HG02840 (cell line): Measurements from ENCODE around the gene DNAJC5.
"Not testable (repeated sequence)": the region's sequence is repeated elsewhere in the genome, so short reads cannot be mapped to it uniquely, and the experiment has no call there.

Experiments used
- ATAC-seq: cut with Tn5 transposase; IDR thresholded peaks from one replicate; pipeline ENCODE4 v1.9.1; 2021; ENCODE audit warnings: mild to moderate bottlenecking, moderate library complexity, moderate number of reproducible peaks; ENCODE audit not compliant: unreplicated experiment, low FRiP score

The DNAJC5 gene

DNA sequence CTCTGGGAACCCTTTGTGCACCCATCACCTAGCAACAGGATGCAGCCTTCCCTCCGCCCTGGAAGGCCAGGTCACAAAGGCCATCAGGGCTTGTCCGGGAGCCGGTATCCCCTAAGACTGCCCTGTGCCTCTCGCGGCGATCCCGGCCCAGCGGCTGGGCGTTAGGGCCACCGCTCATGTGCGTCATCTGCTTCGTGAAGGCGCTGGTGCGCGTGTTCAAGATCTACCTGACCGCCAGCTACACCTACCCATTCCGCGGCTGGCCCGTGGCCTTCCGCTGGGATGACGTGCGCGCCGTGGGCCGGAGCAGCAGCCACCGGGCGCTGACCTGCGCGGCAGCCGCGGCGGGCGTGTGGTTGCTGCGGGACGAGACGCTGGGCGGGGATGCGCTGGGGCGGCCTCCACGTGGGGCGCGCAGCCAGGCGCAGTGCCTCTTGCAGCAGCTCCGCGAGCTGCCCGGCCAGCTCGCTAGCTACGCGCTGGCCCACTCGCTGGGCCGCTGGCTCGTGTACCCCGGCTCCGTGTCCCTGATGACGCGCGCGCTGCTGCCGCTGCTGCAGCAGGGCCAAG, 33.5 kb upstream of the DNAJC5 start, which contains the start of gene ABHD16B:
ABHD16B (plus strand) TSS at position 134 of the 570 bp plus-strand sequence; CDS start at position 177, 43 bp downstream.
- ATAC-seq, result no peak

DNA sequence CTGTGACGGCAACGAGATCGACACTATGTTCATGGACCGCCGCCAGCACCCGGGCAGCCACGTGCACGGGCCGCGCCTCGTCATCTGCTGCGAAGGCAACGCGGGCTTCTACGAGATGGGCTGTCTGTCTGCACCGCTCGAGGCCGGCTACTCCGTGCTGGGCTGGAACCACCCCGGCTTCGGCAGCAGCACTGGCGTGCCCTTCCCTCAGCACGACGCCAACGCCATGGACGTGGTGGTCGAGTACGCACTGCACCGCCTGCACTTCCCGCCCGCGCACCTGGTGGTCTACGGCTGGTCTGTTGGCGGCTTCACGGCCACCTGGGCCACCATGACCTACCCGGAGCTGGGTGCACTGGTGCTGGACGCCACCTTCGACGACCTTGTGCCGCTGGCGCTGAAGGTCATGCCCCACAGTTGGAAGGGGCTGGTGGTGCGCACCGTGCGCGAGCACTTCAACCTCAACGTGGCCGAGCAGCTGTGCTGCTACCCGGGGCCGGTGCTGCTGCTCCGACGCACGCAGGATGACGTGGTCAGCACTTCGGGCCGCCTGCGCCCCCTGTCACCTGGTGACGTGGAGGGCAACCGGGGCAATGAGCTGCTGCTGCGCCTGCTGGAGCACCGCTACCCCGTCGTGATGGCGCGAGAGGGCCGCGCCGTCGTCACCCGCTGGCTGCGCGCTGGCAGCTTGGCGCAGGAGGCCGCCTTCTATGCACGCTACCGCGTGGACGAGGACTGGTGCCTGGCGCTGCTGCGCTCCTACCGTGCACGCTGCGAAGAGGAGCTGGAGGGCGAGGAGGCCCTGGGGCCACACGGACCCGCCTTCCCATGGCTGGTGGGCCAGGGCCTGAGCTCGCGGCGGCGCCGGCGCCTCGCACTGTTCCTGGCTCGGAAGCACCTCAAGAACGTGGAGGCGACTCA, 32.7 kb upstream of the DNAJC5 start:
- ATAC-seq, result no peak

DNA sequence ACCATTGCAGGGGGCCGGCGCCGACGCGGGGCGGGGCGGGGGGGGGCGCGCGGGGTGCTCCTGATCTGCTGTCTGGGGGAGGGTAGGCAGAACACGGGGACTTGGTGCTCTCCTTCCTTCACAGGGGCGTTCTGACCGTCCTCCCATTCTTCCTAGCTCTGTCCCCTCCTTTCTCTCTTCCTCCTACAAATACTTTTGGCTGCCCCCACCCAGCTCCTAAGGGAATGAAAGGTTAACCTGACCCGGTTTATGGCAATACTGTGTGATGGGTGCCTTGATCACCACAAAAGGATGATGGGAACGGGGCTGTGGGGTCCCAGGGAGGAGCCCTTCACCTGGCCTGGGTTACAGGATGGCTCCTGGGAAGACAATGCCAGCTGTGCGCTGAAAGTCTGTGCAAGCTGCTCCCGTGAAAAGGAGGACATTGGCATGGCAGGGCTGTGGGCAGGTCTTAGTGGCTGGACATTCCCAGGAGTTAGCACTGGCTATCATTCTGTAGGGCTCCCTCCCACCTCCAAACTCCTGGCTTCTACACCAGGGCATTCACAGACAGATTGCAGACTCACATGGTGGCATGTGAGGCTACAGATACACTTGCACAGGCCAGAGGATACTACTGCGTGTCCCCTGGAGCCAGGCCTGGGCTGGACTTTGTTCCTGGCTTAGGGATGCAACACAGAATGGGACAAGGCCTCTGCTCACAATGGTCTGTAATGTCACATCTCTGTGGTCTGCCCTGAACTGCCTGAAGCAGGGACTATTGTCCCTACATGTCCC, 31.7 kb upstream of the DNAJC5 start:
- ATAC-seq, result no peak

DNA sequence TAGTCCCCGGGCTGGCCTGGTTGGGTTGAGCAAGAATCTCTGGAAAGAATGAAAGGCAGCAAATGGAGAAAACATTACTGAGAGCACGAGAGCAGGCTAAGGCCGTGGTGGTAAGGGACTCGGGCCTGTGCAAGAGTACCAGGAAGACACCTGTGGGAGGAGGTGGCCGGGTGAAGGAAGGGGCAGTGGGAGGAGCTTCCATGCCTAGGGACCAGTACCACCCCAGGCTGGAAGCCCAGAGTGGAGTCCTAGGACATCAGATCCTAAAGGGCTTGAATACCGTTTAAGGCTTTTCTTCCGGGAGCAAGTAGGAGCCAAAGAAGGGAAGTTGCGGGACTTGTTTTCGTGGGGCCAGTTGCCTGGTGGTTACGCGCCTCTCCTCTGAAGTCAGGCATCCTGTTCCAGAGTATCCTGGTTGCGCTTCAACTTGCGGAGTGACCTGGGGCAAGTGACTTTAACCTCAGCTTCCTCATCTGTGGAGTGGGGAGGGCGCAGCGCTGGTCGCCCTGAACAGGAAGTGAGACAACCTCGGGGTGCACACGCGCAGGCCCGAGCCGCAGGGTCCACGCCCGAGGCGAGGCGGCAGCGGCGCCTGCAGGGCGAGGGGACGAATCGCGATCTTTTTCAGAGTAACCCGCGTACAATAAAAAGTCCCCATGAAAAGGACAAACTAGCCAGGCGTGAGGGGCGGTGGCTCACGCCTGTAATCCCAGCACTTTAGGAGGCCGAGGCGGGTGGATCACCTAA, 31.0 kb upstream of the DNAJC5 start:
- peak; percentile 49 for ATAC-seq

DNA sequence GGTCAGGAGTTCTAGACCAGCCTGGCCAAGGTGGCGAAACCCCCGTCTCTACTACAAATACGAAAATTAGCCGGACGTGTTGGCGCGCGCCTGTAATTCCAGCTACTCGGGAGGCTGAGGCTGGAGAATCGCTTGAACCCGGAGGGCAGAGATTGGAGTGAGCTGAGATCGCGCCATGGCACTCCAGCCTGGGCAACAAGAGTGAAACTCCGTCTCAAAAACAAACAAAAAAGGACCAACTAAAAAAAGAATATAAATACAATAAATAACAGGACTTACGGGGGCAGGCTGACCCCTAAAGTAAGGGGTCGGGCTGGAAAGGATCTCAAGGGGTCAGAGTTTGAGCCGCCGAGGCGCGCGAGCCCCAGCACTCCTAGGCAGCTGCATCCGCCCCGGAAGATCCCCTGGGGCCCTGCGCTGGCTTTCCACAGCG, 30.4 kb upstream of the DNAJC5 start:
- ATAC-seq, result peak; percentile 1

DNA sequence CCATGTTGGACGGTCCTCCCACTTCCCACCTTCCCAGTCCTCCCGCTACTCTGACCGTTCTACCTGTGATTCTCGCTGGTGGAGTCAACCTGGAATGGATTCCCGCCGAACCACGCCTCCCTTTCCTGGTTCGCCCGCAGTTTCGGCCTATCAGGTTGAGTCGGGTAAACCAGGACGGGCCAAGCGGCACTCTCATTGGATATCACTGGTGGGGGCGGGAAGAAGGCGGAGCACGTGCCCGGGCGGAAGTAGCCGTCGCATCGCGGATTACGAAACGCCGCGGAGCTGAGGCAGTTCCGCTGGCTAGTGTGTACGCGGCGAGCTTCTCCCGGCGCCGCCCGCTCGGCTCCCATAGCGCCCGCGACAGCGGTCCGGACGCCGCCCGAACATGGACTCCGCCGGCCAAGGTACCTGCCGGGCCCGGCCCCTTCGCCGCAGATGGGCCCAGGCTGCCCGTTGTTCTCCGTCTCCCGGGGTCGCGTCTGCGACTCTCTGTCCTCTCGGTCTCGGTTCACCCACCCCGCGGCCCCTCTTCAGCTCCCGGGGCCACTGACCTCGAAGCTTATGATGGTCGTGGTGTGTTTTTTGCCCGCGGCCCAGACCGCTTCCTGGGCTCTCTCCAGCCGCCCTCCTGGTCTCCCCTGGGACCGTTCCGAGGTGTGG, 29.8 kb upstream of the DNAJC5 start, which contains the start of gene TPD52L2:
TPD52L2 (plus strand) TSS at position 293 of the 663 bp plus-strand sequence; CDS start at position 389, 96 bp downstream.
- ATAC-seq, result peak; percentile 75

DNA sequence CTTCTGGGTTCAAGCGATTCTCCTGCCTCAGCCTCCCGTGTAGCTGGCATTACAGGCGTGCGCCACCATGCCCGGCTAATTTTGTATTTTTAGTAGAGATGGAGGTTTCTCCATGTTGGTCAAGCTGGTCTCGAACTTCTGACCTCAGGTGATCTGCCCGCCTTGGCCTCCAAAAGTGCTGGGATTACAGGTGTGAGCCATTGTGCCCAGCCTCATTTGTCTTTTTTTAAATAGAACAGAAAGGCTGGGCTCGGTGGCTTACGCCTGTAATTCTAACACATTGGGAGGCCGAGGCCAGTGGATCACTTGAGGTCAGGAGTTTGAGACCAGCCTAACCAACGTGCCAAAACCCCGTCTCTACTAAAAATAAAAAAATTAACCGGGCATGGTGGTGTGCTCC, 27.9 kb upstream of the DNAJC5 start:
- ATAC-seq, result not testable (repeated sequence)

DNA sequence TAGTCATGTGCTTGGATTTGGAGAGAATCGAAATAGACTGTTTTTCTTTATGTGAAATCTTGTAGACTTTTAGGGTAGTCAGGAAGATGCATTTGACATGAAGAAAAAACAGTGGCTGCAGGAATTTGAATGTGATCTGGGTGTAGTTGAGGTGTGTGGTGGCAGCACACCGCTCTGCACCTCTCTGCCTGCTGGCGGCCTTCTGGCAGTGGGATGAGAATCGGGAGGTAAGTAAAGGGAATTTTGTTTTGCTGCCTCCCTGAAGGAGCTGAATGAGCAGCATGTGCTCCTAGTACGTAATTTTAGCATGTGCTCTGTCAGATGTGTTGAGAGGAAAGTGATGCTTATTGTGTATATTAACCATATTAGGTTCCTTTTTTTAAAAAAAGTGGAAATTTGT, 26.7 kb upstream of the DNAJC5 start:
- ATAC-seq, result no peak

DNA sequence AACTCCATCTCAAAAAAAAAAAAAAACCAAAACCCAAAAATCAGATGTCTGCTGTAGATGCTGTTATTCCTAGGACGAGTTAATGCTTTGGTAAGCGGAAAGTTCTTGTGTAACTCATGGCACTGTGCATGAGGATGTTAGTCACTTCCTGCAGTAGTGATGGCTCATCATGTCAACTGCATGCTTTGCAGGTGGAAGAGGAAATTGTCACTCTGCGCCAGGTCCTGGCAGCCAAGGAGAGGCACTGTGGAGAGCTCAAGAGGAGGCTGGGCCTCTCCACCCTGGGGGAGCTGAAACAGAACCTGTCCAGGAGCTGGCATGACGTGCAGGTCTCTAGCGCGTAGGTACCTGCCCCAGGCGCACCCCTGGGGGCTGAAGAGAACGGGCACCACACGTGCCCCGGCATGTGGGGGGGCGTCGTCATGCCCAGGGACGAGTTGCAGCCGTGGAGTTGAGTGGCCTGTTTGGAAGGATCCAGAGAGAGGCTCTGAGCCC, 21.4 kb upstream of the DNAJC5 start:
- ATAC-seq, result no peak

DNA sequence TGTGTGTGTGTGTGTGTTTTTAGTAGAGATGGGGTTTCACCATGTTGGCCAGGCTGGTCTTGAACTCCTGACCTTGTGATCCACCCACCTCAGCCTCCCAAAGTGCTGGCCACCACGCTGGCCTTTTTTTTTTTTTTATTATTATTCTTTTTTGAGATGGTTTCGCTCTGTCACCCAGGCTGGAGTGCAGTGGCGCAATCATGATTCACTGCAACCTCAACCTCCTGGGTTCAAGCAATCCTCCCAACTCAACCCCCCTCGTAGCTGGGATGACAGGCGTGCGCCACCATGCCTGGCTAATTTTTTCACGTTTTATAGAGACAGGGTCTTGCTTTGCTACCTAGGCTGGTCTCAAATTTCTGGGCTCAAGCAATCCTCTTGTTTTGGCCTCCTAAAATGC, 20.7 kb upstream of the DNAJC5 start:
- not testable (repeated sequence) for ATAC-seq

DNA sequence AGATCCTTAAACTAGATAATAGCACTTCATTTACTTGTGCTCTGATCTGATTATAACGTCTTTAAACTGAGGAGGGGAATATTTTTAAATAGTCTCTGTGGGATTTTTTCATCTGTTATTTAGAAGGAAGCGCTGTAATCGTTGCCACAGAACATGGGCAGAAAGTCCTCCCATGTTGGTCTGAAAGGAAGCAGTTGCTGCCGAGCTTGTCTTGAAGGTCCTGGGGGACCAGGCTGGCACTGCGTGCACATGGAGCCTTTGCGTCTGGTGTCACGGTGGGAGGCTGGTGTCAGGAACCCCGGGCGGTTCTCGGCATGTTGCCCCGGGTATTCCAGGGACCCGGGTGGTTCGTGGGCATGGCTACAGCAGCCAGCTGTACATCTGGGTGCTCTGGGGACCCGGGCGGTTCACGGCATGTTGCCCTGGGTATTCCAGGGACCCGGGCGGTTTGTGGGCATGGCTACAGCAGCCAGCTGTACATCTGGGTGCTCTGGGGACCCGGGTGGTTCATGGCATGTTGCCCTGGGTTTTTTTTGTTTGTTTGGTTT, 18.4 kb upstream of the DNAJC5 start:
- no peak for ATAC-seq

DNA sequence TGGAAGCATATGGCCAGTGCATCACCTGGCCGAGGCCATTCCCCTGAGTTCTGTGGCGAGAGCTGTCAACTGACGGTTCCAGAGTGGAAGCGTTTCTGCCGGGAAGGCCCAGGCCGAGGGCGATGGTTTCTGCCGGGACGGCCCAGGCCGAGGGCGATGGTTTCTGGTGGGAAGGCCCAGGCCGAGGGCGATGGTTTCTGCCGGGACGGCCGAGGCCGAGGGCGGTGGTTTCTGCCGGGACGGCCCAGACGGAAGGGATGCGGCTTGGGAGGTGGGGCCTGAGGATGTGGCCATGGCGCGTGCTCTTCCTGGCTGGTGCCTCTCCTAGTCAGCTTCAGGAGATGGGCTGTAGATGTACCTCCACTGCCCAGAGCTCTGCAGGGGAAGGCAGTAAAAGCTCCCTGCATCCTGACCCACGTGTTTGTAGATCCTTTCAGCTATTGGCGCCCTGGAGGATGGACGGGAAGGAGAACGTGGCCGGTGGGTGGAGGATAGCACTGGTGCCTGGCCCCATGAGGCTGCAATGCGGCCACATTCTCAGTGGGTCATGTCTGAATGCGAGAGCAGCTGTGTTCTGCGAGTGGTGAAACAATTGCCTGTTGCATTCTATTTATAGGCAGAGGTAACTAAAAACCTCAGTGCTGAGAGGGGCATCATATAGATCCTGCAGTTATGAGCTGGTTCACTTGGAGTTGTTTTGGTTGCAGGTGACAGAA, 17.0 kb upstream of the DNAJC5 start:
- no peak for ATAC-seq

DNA sequence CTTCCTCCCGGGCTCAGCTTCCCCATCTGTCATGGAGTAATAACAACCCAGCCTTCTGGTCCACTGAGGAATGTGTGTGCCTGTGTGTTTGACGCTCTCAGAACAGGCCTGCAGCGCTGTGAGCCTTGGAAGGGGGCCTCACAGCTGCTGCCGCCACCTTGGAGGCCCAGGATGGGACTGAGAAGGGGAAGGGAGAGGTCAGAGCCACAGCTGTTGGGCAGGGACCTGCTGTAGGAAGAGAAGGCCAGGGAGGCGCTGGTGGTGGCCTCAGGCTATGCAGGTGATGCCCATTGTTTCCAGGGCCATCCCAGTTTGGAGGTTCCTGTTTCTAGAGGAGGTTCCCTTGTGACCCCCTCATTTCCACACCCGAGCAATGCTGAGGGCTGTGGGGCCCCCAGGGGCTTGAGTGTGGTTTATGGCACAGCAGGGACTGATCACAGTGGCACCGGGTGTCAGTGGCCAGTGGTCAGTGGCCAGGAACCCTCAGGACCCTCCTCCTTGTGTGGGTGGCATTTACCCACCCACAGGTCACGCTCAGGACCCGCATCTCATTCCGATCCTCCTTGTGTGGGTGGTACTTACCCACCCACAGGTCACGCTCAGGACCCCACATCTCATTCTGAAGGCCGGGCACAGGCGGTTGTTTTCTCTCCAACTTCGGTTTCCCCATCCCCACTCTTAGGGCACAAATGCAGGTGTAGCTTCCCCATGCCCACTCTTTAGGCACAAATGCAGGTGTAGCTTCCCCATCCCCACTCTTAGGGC, 15.8 kb upstream of the DNAJC5 start:
- ATAC-seq, result no peak

DNA sequence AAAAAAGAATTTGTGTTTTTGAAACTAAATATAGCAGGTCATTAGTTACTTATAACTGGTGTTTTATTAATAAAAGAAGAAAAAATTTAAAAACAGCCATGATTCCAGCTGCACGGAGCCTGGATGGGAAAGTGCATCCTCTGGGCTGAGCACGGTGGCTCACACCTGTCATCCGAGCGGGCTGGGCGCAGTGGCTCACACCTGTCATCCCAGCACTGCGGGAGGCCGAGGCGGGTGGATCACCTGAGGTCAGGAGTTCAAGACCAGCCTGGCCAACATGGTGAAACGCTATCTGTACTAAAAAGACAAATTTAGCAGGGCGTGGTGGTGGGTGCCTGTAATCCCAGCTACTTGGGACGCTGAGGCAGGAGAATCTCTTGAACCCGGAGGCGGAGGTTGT, 14.0 kb upstream of the DNAJC5 start:
- not testable (repeated sequence) for ATAC-seq

DNA sequence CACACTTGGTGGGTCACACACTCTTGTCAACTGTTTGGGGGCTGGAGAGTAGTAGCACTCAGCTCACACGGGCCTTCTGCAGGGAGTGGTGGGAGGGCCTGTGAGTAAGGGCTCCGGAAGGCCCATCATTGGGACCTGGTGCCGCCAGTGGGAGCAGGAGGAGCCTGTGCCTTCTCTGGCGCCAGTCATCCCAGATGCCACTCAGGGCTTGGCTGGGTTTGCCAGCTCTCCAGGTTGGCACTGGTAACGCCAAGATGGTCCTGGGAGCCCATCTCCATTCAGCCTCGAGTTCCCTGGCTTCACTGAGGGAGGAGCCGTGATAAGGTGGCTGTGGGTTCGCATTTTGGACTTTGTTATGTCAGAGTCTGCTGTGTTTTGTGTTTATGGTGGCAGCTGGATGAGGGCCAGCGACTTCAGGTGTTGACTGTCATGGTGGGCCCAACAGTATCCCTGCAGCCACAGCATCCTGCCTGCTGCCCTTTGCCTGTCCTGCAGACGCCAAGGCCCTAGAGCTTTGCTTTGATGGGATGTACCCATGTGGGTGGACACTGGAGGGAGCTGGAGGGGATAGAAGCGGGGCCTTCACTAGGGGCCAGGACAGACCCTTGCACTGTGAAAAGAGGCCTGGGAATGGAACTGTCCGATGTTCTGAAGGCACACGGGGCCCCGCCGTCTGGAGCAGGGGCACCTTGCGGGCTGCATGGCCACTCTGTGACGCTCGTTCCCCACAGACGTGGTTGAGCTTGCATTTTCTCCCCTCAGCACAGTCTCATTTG, 13.3 kb upstream of the DNAJC5 start:
- ATAC-seq, result no peak

DNA sequence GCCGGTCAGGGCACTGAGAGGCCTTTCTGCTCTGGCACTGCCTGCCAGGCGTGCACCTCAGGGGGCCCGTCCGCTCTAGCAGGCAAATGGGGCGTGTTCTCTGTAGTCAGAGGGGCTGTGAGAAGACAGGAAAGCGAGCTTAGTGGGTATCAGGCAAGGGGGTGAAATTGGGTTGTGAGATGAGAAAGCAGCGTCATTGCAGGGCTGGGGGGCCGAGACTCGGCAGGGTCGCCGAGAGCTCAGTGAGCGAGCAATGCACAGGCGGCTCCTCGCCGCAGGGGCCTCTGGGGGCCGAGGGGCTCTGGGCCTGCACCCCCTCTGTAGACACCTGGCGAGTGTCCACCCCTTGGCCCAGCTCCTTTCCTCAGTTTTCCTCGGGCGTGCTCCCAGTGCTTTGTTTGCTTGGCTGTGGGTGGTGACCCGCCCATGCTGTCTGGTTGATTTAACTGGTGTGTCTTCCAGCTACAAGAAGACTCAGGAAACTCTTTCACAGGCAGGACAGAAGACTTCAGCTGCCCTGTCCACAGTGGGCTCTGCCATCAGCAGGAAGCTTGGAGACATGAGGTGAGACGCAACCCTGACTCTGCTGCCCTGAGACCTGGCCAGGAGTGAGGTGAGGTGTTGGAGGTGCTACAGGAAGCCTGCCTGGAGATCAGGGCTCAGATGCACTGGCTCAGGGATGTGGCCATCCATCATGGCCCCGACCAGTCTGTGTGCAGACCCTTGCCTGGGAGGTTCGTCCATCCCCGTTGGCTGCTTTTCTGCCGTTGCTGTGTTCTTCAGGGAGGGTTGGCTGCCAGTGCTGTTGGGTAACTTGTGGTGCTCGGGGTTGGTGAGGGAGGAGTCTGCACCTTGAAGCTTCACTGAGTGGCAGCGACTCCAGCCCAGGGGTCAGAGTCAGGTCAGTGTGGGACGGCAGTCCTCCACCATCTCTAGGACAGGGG, 12.4 kb upstream of the DNAJC5 start:
- ATAC-seq, result no peak
